HL-60/S4 (cell line): ENCODE results near the gene STXBP5.

Source experiments
- in situ Hi-C: fragments of 300-500 bp; cut with MboI; formaldehyde crosslinking; loops from 2 replicates; pipeline ENCODE4 v1.14.3; 2022; ENCODE audit warnings: low sequenced_read_pairs

The STXBP5 gene

GRCh38 chr6:147204060-147204785 lies at the start of gene STXBP5:
TSS of gene STXBP5 (plus strand) at chr6:147204417. CDS start at chr6:147204533, 116 bp downstream.
- in situ Hi-C loops = no loop called here

GRCh38 chr6:147154454-147154853 lies 49.8 kb upstream of the STXBP5 start:
- in situ Hi-C loops = no loop called here

- in situ Hi-C loops = no loop called here
These were observed 48.0 kb upstream of the STXBP5 start for GRCh38 chr6:147156218-147156617.

GRCh38 chr6:147156799-147157382 lies 47.3 kb upstream of the STXBP5 start:
- in situ Hi-C loops = no loop called here

- in situ Hi-C loops = no loop called here
These were observed 46.3 kb upstream of the STXBP5 start for GRCh38 chr6:147157930-147158329.

- in situ Hi-C loops = no loop called here
These were observed 45.3 kb upstream of the STXBP5 start for GRCh38 chr6:147158881-147159280.

- in situ Hi-C loops = no loop called here
These were observed 44.5 kb upstream of the STXBP5 start for GRCh38 chr6:147159536-147160374.

GRCh38 chr6:147160593-147160992 lies 43.6 kb upstream of the STXBP5 start:
- in situ Hi-C loops = no loop called here

GRCh38 chr6:147161253-147161973 lies 42.8 kb upstream of the STXBP5 start:
- in situ Hi-C loops = no loop called here

GRCh38 chr6:147161974-147162495 lies 42.2 kb upstream of the STXBP5 start:
- in situ Hi-C loops = no loop called here

GRCh38 chr6:147164761-147165160 lies 39.5 kb upstream of the STXBP5 start:
- in situ Hi-C loops = no loop called here

GRCh38 chr6:147166360-147166944 lies 37.8 kb upstream of the STXBP5 start:
- in situ Hi-C loops = no loop called here

GRCh38 chr6:147166992-147167391 lies 37.2 kb upstream of the STXBP5 start:
- in situ Hi-C loops = no loop called here

- in situ Hi-C loops = no loop called here
These were observed 36.4 kb upstream of the STXBP5 start for GRCh38 chr6:147167576-147168461.

- in situ Hi-C loops = no loop called here
These were observed 34.7 kb upstream of the STXBP5 start for GRCh38 chr6:147169529-147169928.

GRCh38 chr6:147170269-147170668 lies 33.9 kb upstream of the STXBP5 start:
- in situ Hi-C loops = no loop called here

- in situ Hi-C loops = no loop called here
These were observed 31.1 kb upstream of the STXBP5 start for GRCh38 chr6:147173140-147173539.

- in situ Hi-C loops = no loop called here
These were observed 30.4 kb upstream of the STXBP5 start for GRCh38 chr6:147173675-147174308.

GRCh38 chr6:147176795-147177194 lies 27.4 kb upstream of the STXBP5 start:
- in situ Hi-C loops = no loop called here
